ENCODE results near the gene NECAB2. TPM values are rescaled to one million over a fixed set of nuclear protein-coding genes. Genes with fewer than 3 reads are reported as not detected.
A peak's percentile ranks its signal among the peaks of the same experiment; 100 is the strongest.
"Not testable (repeated sequence)": the region's sequence is repeated elsewhere in the genome, so short reads cannot be mapped to it uniquely, and the experiment has no call there.

NECAB2 gene
- total and polyA plus RNA-seq, 2 experiments from 2014 or later: 1.6 to 5.1 TPM

- ATAC-seq: peak; percentile 24
- DNase-seq (ENCODE audit: low spot score): not testable (repeated sequence)
These were observed 17.1 kb upstream of the NECAB2 start for GRCh38 chr16:83950862-83951399.

GRCh38 chr16:83951544-83951943 lies 16.5 kb upstream of the NECAB2 start:
- no peaks in the 10 kb centered on the region for H3K36me3 ChIP-seq (ENCODE audit: insufficient read depth)
- peaks cover 13% of the 10 kb centered on the region; the same call in 1 of the 2 replicates for H3F3A ChIP-seq (replicated peaks; ENCODE audit: low read depth)
- no peak overlapping the region for H3K4me2 ChIP-seq
- no peaks in the 10 kb centered on the region for H3K27me3 ChIP-seq (ENCODE audit: insufficient read depth)
- H3K79me2 ChIP-seq (replicated peaks; ENCODE audit: insufficient read depth): no peaks in the 10 kb centered on the region
- Mint-ChIP-seq H3K4me3 (no peak overlapping the region), H3K27ac (no peak overlapping the region), H3K27me3 (ENCODE audit: insufficient read depth, low read depth, poor library complexity) (peaks cover 15% of the 10 kb centered on the region), H3K4me1 (peaks cover 9% of the 10 kb centered on the region), H3K36me3 (ENCODE audit: low read depth) (peaks cover 9% of the 10 kb centered on the region; the same call in 2 of the 3 replicates), H3K9me3 (peaks cover 17% of the 10 kb centered on the region)
- no peaks in the 10 kb centered on the region for H3K4me1 ChIP-seq (ENCODE audit: insufficient read depth)
- no peak overlapping the region for H3K4me3 ChIP-seq
- no peak for DNase-seq (ENCODE audit: low spot score)
- no peak for ATAC-seq
- no peak overlapping the region for H2AFZ ChIP-seq
- no peaks in the 10 kb centered on the region for H3K9me2 ChIP-seq (ENCODE audit: insufficient read depth)
- no peak overlapping the region for H3K27ac ChIP-seq (ENCODE audit: low read depth)
- H4K20me1 ChIP-seq (replicated peaks; ENCODE audit: insufficient read depth): no peaks in the 10 kb centered on the region
- TF ChIP-seq ETS1 (IDR thresholded peaks at IDR 0.05): no peak
- no peak for TF ChIP-seq REST (IDR thresholded peaks at IDR 0.05; ENCODE audit: unreplicated experiment)
- TF ChIP-seq EZH2phosphoT487 (IDR thresholded peaks at IDR 0.05; ENCODE audit: unreplicated experiment): no peak
- no peak for TF ChIP-seq JUNB (IDR thresholded peaks at IDR 0.05; ENCODE audit: unreplicated experiment)
- no peak for TF ChIP-seq ZNF114 (CRISPR knock-in tag; IDR thresholded peaks at IDR 0.05)
- TF ChIP-seq CREB1 (CRISPR knock-in tag; IDR thresholded peaks at IDR 0.05; ENCODE audit: low read depth): no peak
- TF ChIP-seq NANOG (IDR thresholded peaks at IDR 0.05; ENCODE audit: borderline replicate concordance): no peak
- no peak for TF ChIP-seq CTCF (conservative IDR thresholded peaks at IDR 0.05; ENCODE audit: low read depth in 2 of 2)
- TF ChIP-seq ZNF331 (CRISPR knock-in tag; IDR thresholded peaks at IDR 0.05; ENCODE audit: low read depth): no peak
- no peak for TF ChIP-seq EZH2 (IDR thresholded peaks at IDR 0.05; ENCODE audit: low read depth, unreplicated experiment)
- no peak for TF ChIP-seq POLR2AphosphoS5 (IDR thresholded peaks at IDR 0.05; ENCODE audit: low read depth)
- no peak for TF ChIP-seq STAT1 (IDR thresholded peaks at IDR 0.05; ENCODE audit: unreplicated experiment)

More at GRCh38 chr16:83950862-83951399, 17.1 kb upstream of the NECAB2 start:
- H3K4me3 ChIP-seq; H3K27me3 ChIP-seq (ENCODE audit: insufficient read depth); H3K4me2 ChIP-seq; H3K79me2 ChIP-seq (replicated peaks; ENCODE audit: insufficient read depth); H3K27ac ChIP-seq (ENCODE audit: low read depth); H3K36me3 Mint-ChIP-seq (ENCODE audit: low read depth); H3K4me3 Mint-ChIP-seq; H3K4me1 ChIP-seq (ENCODE audit: insufficient read depth); H3K36me3 ChIP-seq (ENCODE audit: insufficient read depth); H4K20me1 ChIP-seq (replicated peaks; ENCODE audit: insufficient read depth); H2AFZ ChIP-seq; H3K4me1 Mint-ChIP-seq; H3K27ac Mint-ChIP-seq; H3K9me2 ChIP-seq (ENCODE audit: insufficient read depth): not testable (repeated sequence)
- peaks cover 15% of the 10 kb centered on the region for H3K27me3 Mint-ChIP-seq (ENCODE audit: insufficient read depth, low read depth, poor library complexity)
- peaks cover 13% of the 10 kb centered on the region; the same call in 1 of the 2 replicates for H3F3A ChIP-seq (replicated peaks; ENCODE audit: low read depth)
- peaks cover 17% of the 10 kb centered on the region for H3K9me3 Mint-ChIP-seq

All from GM23338 (cell line).